Effector CD4-positive, alpha-beta T cell (primary cell): ENCODE measurements around the gene DNMT3L.
"Not testable (repeated sequence)": the region's sequence is repeated elsewhere in the genome, so short reads cannot be mapped to it uniquely, and the experiment has no call there.

ENCODE experiments used
- DNase-seq: peaks from one replicate; pipeline ENCODE4 v3.0.0-alpha.2; 2020

The DNMT3L gene

GRCh38 chr21:44275041-44275440 is 13.3 kb upstream of the DNMT3L start:
- no peak for DNase-seq

DNA sequence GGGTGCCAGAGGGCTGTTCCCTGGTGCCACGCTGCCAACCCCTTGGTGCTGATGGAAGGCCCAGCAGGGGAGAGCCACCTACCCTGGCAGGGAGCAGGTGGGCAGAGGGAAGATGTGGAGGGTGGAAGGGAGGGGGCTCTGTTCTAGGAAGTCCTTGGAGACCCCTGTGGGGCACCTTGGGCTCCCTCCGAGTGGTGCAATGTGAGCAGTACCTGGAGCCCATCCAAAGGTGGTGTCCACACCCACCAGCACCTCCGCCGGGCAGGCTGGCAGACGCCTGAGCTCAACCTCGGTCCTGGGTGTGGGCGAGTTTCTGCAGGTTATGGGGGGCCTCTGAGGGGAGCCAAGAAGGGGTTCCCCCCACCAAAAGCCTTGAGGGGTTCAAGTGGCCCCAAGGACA is 11.3 kb upstream of the DNMT3L start:
- no peak for DNase-seq

- no peak for DNase-seq
Observed at GRCh38 chr21:44272284-44272858, 10.7 kb upstream of the DNMT3L start.

DNA sequence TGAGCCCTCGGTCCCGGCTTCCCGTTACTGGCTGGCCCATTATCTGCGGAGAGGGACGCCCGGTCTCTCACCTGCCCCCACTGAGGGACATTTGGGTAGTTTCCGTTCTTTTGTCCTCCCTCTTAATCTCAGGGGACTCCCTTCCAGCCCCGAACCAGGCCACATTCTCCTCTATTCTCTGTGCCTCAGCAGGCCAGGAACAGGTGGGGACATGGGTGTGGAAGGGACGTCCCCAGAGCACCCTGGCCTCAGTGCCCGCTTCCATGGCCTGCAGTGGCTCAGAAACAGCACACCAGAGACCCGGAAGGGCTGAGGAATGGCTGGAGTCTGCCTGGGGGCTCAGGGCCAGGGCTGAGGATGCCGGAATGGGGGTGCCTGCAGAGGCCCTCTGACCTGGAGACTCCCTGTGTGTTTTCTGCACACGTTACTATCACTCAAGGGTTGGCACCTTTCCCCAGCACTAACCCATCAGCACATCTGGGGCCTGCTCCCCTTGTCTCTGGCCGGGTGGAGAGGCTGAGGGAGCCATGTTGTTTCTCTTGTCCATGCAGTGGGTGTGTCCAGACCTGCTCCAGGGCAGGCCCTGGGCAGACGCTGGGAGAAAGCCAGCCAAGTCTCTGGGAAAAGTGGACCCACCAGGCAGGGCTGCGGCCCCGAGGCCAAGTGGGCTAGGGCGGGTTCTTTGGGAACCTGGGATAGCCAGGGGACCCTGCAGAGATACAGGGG is 10.0 kb upstream of the DNMT3L start:
- no peak for DNase-seq

GRCh38 chr21:44269090-44269489 is 7.4 kb upstream of the DNMT3L start:
- no peak for DNase-seq

GRCh38 chr21:44267655-44268142 is 6.0 kb upstream of the DNMT3L start:
- DNase-seq = no peak

DNA sequence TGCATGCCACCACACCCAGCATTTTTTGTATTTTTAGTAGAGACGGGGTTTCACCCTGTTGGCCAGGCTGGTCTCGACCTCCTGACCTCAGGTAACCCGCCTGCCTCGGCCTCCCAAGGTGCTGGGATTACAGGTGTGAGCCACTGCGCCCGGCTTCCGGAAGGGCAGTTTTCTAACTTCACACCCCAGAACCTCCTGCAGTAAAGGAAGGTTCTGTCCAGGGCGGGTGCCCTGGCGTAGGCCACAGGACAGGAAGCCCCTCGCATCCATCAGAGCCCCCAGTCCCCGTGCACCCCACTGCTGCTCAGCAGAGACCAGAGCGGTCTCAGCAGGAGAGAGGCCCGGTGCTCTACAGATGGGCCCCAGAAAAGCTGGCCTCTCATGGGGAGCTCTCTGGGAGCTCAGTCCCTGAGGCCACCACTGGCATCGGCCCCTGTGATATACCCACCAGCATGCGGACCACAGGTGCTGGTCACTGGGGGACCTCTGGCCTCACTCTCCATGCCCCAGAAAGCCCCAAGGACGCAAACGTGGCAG is 4.1 kb upstream of the DNMT3L start:
- no peak for DNase-seq

- no peak for DNase-seq
Observed at GRCh38 chr21:44263768-44264167, 2.1 kb upstream of the DNMT3L start.

GRCh38 chr21:44263221-44263760 is 1.6 kb upstream of the DNMT3L start:
- DNase-seq = no peak

DNA sequence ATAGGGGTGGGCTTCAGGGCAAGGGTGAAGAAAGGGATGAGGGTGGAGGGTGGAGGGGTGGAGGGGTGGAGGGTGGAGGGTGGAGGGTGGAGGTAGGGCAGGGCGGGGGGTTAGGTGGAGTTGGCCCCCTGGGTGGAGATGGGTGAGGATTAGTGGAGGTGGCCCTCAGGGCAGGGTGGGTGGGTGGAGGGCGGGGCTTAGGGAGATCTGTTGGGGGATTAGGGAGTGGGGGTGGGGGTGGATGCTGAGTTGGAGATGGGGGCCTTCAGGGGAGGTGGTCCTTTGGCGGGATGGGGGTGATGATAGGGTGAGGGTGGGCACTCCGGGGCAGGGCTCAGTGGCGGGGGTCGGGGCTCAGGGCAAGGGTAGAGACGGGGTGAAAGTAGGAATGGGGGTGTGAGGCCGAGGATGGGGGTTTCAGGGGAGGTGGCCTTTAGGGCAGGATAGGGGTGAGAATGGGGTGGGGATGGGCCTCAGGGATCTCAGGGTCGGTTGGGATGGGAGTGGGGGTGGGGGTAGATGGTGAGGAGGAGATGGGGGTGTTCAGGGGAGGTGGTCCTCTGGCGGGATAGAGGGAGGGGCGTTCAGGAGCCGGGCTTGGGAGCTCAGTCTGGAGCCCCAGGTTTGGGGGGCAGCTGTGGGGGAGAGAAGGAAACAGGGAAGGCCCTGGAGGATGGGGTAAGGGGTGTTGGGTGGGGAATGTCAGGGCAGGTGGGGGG is 800 bp upstream of the DNMT3L start:
- DNase-seq = no peak

- DNase-seq = no peak
Observed at GRCh38 chr21:44260791-44261631, 686 bp downstream of the DNMT3L start.

- no peak for DNase-seq
Observed at GRCh38 chr21:44260066-44260465, 1.6 kb downstream of the DNMT3L start.

DNA sequence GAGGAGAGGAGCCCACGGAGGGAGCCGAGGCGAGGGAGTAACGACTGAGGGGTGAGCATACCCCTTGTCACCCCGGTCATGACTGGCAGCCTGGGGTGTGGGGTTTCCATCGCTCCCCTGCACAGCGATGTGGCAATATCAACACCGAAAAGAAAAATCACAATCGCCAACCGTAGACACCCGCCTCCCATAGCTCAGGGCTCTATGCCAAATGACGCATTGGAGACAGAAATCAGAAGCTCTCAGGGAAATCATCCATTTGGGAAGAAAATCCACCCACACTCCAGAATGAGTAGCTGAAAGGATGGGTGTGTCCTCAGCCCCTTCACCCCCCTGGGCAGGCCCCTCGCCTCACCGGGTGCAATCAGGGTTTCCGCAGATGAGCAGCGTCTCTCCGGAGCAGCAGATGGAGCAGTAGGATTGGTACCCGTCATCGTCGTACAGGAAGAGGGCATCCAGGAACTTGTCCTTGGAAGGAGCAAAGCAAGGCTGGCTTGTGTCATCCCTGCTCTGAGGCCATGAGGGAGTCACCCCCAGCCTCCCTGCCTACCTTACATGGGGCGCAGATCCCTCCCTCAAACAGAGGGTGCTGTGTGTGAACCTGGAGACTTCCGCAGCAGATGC is 2.5 kb downstream of the DNMT3L start:
- no peak for DNase-seq

- no peak for DNase-seq
Observed at GRCh38 chr21:44258056-44258725, 3.5 kb downstream of the DNMT3L start.

- no peak for DNase-seq
Observed at GRCh38 chr21:44255511-44255981, 6.2 kb downstream of the DNMT3L start.

DNA sequence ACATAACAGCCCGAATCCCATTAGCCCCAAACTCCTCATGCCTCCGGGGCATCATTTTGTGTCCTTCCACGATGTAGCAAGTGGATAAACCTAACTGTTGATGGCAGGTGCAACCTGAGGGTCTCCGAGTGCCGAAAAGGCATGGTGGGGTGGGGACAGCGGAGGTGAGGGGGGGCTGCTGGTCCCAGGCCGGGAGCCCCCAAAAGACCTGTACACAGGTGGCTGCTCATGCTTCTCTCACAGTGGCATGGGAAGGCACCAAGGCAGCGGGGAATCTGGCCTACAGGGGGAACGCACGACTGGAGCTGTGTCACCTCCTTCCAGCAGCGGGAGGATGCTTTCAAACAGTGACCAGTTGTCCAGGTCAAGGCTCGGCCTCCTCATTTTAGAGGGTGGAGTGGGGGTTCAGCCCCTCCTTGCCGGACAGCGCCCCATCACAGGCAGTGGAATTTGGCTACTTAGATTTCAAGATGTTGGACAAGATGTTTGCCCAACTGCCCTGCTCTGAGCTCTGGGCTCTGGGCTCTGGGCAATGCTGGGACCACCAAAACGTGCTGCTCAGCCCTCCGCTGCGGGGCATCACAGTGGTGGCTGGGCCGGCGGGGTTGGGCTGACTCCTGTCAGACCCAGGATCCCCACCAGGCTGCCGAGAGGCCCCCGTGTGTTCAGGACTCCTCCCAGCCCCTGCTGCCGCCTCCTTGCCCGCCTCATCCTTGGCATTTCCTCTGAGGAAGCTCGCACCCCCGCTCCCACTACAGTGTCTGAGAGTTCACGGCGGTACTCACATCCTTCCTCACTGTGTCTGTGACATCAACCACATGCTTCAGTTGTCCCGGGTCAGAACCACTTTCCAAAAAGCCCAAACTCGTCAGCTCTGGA is 7.6 kb downstream of the DNMT3L start:
- DNase-seq = no peak

- not testable (repeated sequence) for DNase-seq
Observed at GRCh38 chr21:44249204-44250037, 12.3 kb downstream of the DNMT3L start.

DNA sequence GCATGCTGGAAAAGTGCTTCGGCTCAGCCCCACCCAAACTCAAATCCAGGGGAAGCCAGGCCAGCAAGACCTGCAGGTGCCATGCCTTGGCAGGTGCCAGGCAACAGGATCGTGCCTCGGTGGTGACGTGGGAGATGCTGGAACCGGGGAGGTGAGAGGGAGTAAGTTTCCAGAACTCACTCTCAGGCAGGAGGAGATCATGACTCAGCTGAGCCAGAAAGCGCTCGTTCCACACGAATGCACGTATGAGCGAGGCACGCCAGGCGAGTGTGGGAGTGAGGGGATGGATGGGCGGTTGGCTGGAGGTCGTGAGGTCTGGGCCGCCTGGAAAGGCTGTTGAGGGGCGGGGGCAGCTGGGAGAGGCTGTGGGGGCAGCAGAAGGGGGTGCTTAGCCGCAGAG is 13.8 kb downstream of the DNMT3L start:
- DNase-seq = not testable (repeated sequence)

- not testable (repeated sequence) for DNase-seq
Observed at GRCh38 chr21:44243980-44244379, 17.7 kb downstream of the DNMT3L start.
